BLaER1 treated with 17β-estradiol and CSF1 and Interleukin-3, amounts not matched to agents 10 nM and 100 nM (cell line): Measurements from ENCODE around the gene HOMER2.

Experiments used
- H3K27ac ChIP-seq, 11 experiments: shearing (Covaris generic); formaldehyde crosslinking; 2 replicates each; pipeline ENCODE4 v1.8.1; 2022
- H3K27me3 ChIP-seq, 11 experiments: shearing (Covaris generic); formaldehyde crosslinking; 2 replicates each; pipeline ENCODE4 v1.8.1; 2022
- H3K36me3 ChIP-seq, 11 experiments: shearing (Covaris generic); formaldehyde crosslinking; 2 replicates each; pipeline ENCODE4 v1.8.1; 2022
- H3K4me1 ChIP-seq, 10 experiments: shearing (Covaris generic); formaldehyde crosslinking; 2 replicates each; pipeline ENCODE4 v1.8.1; 2022
- H3K4me2 ChIP-seq, 11 experiments: shearing (Covaris generic); formaldehyde crosslinking; 2 replicates each; pipeline ENCODE4 v1.8.1; 2022
- H3K4me3 ChIP-seq, 10 experiments: shearing (Covaris generic); formaldehyde crosslinking; 2 replicates each; pipeline ENCODE4 v1.8.1; 2022
- H3K9ac ChIP-seq, 11 experiments: shearing (Covaris generic); formaldehyde crosslinking; 2 replicates each; pipeline ENCODE4 v1.8.1; 2022
- H3K9me3 ChIP-seq, 11 experiments: shearing (Covaris generic); formaldehyde crosslinking; replicated peaks in 1 of 11; 2 replicates each; pipeline ENCODE4 v1.8.1; 2022
- H4K20me1 ChIP-seq, 11 experiments: shearing (Covaris generic); formaldehyde crosslinking; 2 replicates each; pipeline ENCODE4 v1.8.1; 2022
- Cebpa-rat ChIP-seq, 11 experiments: shearing (Covaris generic); IDR thresholded peaks; 2 replicates each; pipeline ENCODE4 v1.8.1; 2022

HOMER2 gene

DNA sequence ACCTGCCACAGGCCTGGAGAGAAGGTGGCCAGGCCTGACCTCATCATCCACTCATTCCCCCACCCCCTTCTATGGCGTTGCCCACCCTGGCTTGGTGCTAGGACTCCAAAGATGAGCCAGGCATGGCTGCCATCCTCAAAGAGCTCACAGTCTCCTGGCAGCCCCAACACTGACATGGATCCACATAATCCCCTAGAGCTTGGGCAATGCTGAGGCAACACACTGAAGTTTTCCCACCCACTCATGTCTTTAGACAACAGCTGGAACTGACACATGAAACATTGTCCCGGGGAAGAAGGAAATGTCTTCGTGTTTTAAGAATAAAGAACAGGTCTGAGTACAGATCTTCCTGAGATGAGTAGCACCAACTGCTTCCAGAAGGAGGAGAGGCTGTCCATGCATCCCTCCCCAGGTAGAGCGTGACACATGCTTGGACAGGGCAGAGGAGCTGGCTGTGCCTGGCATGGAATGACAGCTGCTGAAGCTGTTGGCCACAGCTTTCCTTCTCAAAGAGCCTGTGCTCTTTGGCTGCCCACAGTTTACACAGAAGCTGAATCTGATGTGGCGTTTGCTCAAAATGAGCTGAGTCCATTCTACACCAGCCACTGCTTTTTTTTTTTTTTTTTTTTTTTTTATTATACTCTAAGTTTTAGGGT lies 70.1 kb downstream of the HOMER2 start:
- no peaks in the 10 kb centered on the region for H3K9me3 ChIP-seq

DNA sequence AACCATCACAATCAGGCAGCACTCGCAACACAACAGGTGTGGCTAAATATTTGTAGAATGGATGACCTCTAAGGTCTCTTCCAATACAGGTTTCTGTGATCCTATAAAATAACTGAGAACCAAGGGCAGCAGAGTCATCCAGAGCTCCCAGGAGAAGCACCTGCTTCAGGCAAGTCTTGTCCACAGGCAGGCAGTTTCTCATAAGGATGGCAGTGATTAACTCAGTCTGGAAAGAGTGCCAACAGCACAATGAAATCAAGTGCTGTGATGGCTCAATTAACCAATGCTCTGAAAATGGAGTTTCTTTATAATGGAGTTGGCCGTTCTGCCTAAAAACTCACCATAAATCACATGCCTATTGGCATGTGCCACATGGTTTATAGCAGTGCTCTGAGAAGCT lies 70.8 kb downstream of the HOMER2 start:
- TF ChIP-seq Cebpa-rat (IDR thresholded peaks at IDR 0.05): no peak
- Histone ChIP-seq H3K4me1 (no peaks in the 10 kb centered on the region), H3K27me3 (no peaks in the 10 kb centered on the region), H3K27ac (no peak overlapping the region), H3K4me2 (no peak overlapping the region), H3K4me3 (no peak overlapping the region), H3K36me3 (no peaks in the 10 kb centered on the region), H3K9me3 (no peaks in the 10 kb centered on the region), H4K20me1 (no peaks in the 10 kb centered on the region), H3K9ac (no peak overlapping the region)

More for the DNA sequence above, 70.1 kb downstream of the HOMER2 start:
- no peaks in the 10 kb centered on the region for H3K4me1 ChIP-seq
- no peaks in the 10 kb centered on the region for H3K36me3 ChIP-seq
- H3K4me3 ChIP-seq: no peak overlapping the region
- no peak overlapping the region for H3K27ac ChIP-seq
- TF ChIP-seq Cebpa-rat (IDR thresholded peaks at IDR 0.05): no peak
- no peaks in the 10 kb centered on the region for H3K27me3 ChIP-seq
- no peaks in the 10 kb centered on the region for H4K20me1 ChIP-seq
- H3K9ac ChIP-seq: no peak overlapping the region
- no peak overlapping the region for H3K4me2 ChIP-seq

DNA sequence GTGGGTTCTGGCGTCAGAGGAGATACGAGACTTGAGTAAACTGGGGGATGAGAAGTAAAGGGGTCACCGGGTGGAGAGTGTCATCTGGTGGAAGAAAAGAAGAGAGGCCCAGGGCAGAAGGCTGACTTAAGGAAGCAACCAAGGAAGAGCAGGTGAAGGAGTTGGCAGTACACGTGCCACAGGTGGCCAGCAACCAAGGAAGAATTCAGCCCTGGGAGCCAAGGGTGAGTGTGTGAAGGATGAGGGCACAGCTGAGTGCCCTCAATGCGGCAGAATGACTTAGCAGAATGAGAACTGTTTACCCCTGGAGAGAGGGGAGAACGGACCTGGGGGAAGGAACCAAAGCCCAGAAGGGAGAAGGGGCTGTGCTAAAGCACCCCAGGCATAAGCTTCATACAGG lies 71.8 kb downstream of the HOMER2 start:
- no peak overlapping the region for H3K4me3 ChIP-seq
- H3K9me3 ChIP-seq: no peaks in the 10 kb centered on the region
- H3K36me3 ChIP-seq: no peaks in the 10 kb centered on the region
- no peak overlapping the region for H3K4me2 ChIP-seq
- H3K4me1 ChIP-seq: no peaks in the 10 kb centered on the region
- no peak overlapping the region for H3K27ac ChIP-seq
- H3K9ac ChIP-seq: no peak overlapping the region
- no peaks in the 10 kb centered on the region for H4K20me1 ChIP-seq
- TF ChIP-seq Cebpa-rat (IDR thresholded peaks at IDR 0.05): no peak
- no peaks in the 10 kb centered on the region for H3K27me3 ChIP-seq

DNA sequence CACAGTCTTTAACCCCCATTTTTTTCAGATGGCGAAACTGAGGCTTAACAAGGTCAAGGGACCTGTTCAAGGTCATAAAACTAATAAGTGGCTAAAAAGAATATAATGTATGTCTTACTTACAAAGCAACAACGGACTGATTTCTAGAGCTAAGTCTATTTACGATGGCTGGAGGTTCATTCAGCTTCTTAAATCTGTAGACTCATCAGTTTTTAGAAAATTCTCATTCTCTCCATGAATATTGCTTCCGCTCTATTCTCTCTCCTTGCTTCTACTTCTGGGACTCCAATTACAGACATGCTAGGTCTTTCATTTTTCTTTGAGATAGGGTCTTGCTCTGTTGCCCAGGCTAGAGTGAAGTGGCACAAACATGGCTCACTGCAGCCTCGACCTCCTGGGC lies 74.2 kb downstream of the HOMER2 start:
- H3K9me3 ChIP-seq: no peaks in the 10 kb centered on the region
- no peak for TF ChIP-seq Cebpa-rat (IDR thresholded peaks at IDR 0.05)

DNA sequence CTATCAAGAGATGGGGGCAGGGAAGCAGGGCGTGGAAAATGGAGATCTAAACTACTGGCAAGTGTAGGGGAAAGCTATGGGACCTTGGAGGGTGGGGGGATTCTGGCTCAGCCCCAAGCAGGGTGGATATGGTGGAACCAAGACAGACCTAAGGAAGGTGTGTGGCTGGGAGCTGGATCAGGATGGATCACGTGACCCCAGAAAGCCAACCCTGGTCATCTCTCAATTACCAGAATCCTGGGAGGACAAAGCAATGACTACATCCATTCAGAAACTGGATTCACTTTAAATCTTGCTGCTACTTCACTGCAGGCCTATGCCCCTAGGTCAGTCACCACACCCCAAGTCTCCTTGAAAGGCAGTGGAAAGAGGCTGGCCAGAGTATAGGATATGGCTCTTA lies 74.7 kb downstream of the HOMER2 start:
- H3K4me2 ChIP-seq: no peak overlapping the region
- H3K4me1 ChIP-seq: no peaks in the 10 kb centered on the region
- no peak overlapping the region for H3K4me3 ChIP-seq
- no peaks in the 10 kb centered on the region for H3K27me3 ChIP-seq
- TF ChIP-seq Cebpa-rat (IDR thresholded peaks at IDR 0.05): no peak
- H4K20me1 ChIP-seq: no peaks in the 10 kb centered on the region
- H3K27ac ChIP-seq: no peak overlapping the region
- H3K9me3 ChIP-seq: no peaks in the 10 kb centered on the region
- H3K9ac ChIP-seq: no peak overlapping the region
- H3K36me3 ChIP-seq: peaks cover 0 to 3% (median 0%) of the 10 kb centered on the region in 11 experiments; a peak in 1 of 22 replicates

More for the DNA sequence above, 74.2 kb downstream of the HOMER2 start:
- Histone ChIP-seq H3K4me3 (no peak overlapping the region), H3K27me3 (no peaks in the 10 kb centered on the region), H3K36me3 (no peaks in the 10 kb centered on the region; a peak in 1 of 22 replicates), H3K9ac (no peak overlapping the region), H3K4me1 (no peaks in the 10 kb centered on the region), H4K20me1 (no peaks in the 10 kb centered on the region), H3K27ac (no peak overlapping the region), H3K4me2 (no peak overlapping the region)

DNA sequence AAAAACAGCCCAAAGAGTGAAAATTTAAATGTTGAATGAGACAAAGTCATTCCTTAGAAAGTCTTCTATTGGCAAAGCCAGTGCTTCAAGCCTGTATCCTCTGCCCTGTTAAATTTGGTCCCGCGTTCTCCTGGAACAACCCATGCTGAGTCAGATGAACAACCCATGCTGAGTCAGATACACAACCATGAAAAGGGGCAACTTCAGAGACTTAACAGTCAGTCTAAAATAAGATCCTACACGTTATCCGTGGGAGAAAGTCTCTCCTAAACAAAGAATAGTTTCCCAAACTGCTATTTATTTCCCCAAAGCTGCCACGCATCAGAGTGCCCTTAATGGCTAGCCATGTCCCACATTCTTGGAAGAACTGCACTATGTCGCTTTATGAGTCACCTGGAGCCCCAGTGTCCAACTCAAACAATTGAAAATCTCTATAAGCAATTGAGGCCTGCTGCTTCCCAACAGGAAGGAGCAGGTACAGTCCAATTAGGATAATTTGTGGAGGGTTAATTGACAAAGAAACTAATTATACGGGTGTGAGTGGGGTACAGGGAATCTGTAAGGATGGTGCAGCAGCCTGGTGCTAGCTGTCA lies 77.0 kb downstream of the HOMER2 start:
- Histone ChIP-seq H3K4me2 (no peak overlapping the region), H3K9ac (no peak overlapping the region)
- TF ChIP-seq Cebpa-rat (IDR thresholded peaks at IDR 0.05): no peak

DNA sequence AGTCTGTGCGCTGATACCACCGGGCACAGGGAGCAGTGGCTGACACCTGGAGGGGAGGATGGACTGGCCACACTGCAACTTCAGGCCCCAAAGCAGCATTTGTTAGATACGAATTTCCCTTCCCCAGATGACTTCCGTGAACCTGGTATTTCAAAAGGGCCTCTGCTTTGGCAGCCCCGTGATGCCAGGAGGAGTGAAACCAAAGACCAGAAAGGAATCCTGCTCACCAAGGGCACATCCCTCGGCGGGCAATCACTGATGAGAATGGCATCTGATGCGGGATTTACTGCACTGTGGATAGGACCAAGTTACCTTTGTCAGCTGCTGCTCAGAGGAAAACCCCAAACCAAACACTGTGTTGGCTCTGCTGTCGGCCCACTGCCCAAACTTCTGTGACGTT lies 77.6 kb downstream of the HOMER2 start:
- no peak overlapping the region for H3K4me2 ChIP-seq
- no peak for TF ChIP-seq Cebpa-rat (IDR thresholded peaks at IDR 0.05)
- H3K9me3 ChIP-seq: no peaks in the 10 kb centered on the region
- H3K27ac ChIP-seq: no peak overlapping the region
- H3K27me3 ChIP-seq: no peaks in the 10 kb centered on the region
- peaks cover 0 to 3% (median 0%) of the 10 kb centered on the region in 11 experiments; a peak in 1 of 22 replicates for H3K36me3 ChIP-seq
- peaks cover 17 to 26% (median 20%) of the 10 kb centered on the region in 10 experiments for H3K4me1 ChIP-seq
- H3K9ac ChIP-seq: no peak overlapping the region
- no peaks in the 10 kb centered on the region for H4K20me1 ChIP-seq
- no peak overlapping the region for H3K4me3 ChIP-seq

More for the DNA sequence above, 77.0 kb downstream of the HOMER2 start:
- no peaks in the 10 kb centered on the region for H3K9me3 ChIP-seq
- peaks cover 15 to 20% (median 17%) of the 10 kb centered on the region in 10 experiments for H3K4me1 ChIP-seq
- no peak overlapping the region for H3K4me3 ChIP-seq
- H3K27me3 ChIP-seq: no peaks in the 10 kb centered on the region
- peaks cover 0 to 3% (median 0%) of the 10 kb centered on the region in 11 experiments; a peak in 1 of 22 replicates for H3K36me3 ChIP-seq
- no peak overlapping the region for H3K27ac ChIP-seq
- H4K20me1 ChIP-seq: no peaks in the 10 kb centered on the region

DNA sequence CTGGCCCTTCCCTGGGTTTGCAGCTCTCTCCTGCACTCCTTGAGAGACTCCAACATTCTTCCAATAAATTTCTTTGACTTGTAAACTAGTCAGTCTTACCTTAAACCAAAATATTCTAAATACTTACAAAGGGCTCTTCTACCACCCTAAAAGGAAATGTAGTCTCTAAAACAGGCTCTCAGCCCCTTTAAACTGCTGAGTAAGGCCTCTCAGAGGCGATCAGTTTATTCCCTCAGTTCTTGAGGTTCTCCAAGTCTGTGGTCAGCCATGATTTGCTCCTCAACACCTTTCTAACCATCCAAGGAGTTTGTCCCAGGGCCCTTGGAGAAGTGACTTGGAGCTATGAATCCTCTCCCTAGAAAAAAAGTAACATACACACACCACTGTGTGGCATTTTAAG lies 78.3 kb downstream of the HOMER2 start:
- TF ChIP-seq Cebpa-rat (IDR thresholded peaks at IDR 0.05): no peak
- H4K20me1 ChIP-seq: no peaks in the 10 kb centered on the region
- H3K4me3 ChIP-seq: no peak overlapping the region
- H3K27ac ChIP-seq: no peak overlapping the region
- peaks cover 17 to 26% (median 20%) of the 10 kb centered on the region in 10 experiments for H3K4me1 ChIP-seq
- H3K9ac ChIP-seq: no peak overlapping the region
- no peaks in the 10 kb centered on the region for H3K27me3 ChIP-seq
- H3K36me3 ChIP-seq: peaks cover 0 to 3% (median 0%) of the 10 kb centered on the region in 11 experiments; a peak in 1 of 22 replicates
- no peaks in the 10 kb centered on the region for H3K9me3 ChIP-seq
- H3K4me2 ChIP-seq: no peak overlapping the region

DNA sequence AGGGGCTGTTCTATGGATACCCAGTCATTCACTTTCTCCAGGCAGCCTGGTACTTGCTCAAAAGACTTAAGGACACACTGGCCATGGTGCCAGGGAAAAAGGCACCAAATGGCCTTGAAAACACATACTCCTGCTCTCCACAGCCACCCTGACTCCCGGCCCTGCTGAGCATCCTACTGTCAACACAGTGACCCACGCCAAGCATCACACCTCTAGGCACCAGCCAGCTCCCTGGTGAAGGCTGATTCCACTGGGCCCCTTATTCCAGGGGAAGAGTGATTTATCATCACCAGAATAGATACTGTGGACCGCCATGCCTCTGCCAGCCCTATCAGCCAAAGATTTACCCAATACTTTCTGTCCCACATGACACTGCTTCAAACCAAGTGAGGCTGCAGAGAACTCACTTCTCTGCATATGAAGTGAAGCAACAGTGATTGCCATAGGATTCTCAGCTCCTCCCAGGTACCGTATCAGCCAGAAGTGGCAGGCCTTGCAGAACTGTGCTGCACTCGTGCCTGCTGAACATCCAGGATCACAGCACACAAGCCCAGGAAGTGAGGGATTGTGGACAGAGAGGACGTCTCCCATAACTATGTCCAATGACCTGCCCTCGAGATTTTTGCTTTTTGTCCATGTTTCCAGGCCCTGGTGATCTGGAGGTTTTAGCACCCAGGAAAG lies 79.4 kb downstream of the HOMER2 start:
- TF ChIP-seq Cebpa-rat (IDR thresholded peaks at IDR 0.05): no peak
- no peaks in the 10 kb centered on the region for H4K20me1 ChIP-seq
- H3K4me3 ChIP-seq: no peak overlapping the region
- no peak overlapping the region for H3K27ac ChIP-seq
- no peaks in the 10 kb centered on the region for H3K9me3 ChIP-seq
- no peak overlapping the region for H3K4me2 ChIP-seq
- H3K27me3 ChIP-seq: no peaks in the 10 kb centered on the region
- H3K36me3 ChIP-seq: peaks cover 0 to 3% (median 0%) of the 10 kb centered on the region in 11 experiments; a peak in 1 of 22 replicates
- H3K4me1 ChIP-seq: peaks cover 17 to 26% (median 20%) of the 10 kb centered on the region in 10 experiments
- H3K9ac ChIP-seq: no peak overlapping the region
